ENCODE data around the gene CEP72.
"Not testable (repeated sequence)": the region's sequence is repeated elsewhere in the genome, so short reads cannot be mapped to it uniquely, and the experiment has no call there.

Gene CEP72

DNA sequence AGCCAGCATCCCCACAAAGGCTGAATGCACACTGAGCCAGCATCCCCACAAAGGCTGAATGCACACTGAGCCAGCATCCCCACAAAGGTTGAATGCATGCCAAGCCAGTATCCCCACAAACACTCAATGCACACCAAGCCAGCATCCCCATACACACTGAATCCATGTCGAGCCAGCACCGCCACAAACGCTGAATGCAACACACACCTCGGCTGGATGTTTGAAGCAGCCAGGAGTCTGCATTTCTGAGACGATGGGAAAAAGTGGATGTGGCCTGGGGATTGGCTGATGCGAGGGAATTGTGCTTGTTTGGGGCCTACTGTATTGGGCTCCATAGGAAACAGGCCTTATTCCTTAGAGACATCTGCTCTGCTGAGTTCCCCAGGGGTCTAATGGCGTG, 30.9 kb upstream of the CEP72 start:
- no peak for DNase-seq

DNA sequence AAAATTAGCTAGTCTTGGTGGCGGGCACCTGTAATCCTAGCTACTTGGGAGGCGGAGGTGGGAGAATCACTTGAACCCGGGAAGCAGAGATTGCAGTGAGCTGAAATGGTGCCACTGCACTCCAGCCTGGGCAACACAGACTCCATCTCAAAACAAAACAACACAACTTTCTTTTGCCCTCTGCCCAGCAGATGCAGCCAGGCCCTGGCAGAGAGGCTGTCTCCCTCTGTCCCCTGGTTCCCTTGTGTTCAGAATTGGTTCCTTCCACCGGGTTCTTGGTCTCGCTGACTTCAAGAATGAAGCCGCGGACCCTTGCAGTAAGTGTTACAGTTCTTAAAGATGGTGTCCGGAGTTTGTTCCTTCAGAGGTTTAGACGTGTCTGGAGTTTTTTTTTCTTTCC, 30.2 kb upstream of the CEP72 start:
- DNase-seq: no peak

- DNase-seq: not testable (repeated sequence)
Measured at GRCh38 chr5:582445-582844, 29.7 kb upstream of the CEP72 start.

- no peak for DNase-seq
Measured at GRCh38 chr5:582936-583635, 29.1 kb upstream of the CEP72 start.

DNA sequence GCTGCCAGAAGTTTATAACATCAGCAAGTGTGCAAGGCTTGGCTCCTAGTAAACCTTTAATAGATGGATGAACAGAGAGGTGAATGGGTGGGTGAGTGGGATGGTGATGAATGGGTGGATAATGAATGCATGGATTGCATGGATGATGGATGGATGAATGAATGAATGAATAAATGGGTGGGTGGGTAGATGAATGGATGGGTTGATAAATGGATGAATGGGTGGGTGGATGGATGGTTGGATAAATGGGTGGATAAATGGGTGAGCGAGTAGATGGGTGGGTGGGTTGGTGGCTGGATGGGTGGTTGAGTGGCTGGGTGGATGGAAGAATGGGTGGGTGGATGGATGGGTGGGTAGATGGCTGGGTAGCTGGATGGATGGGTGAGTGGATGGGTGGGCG, 28.5 kb upstream of the CEP72 start:
- DNase-seq: no peak

GRCh38 chr5:584216-584615, 27.9 kb upstream of the CEP72 start:
- no peak for DNase-seq

GRCh38 chr5:584846-585245, 27.3 kb upstream of the CEP72 start:
- DNase-seq: no peak

GRCh38 chr5:585556-585955, 26.6 kb upstream of the CEP72 start:
- no peak for DNase-seq

DNA sequence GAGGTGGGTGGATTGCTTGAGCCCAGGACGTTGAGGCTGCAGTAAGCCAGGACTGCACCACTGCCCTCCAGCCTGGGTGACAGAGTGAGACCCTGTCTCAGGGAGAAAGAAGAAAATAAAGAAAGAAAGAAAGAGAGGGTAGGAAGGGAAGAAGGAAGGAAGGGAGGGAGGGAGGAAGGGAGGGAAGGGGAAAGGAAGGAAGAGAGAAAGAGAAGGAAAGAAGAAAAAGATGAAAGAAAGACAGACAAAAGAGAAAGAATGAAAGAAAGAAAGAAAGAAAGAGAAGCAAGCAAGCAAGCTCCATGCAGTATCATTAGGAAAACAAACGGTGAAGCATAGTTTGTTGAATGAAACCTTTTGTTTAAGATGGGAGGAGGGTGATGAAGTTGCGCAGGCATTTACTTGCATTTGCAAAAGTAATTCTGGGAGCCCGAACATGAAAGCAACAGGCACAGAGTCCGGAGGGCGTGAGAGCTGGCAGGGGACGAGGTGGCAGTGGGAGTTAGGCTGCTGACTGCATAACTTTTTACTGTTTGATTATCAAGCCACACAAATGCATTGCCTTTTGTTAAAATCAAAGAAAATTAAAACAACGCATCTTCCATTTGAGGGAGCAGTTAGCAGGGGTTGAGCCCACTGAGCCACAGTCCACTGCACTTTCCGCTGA, 26.0 kb upstream of the CEP72 start:
- DNase-seq: no peak

GRCh38 chr5:586751-587285, 25.3 kb upstream of the CEP72 start:
- no peak for DNase-seq

GRCh38 chr5:587403-587802, 24.7 kb upstream of the CEP72 start:
- DNase-seq: no peak

- no peak for DNase-seq
Measured at GRCh38 chr5:588406-588995, 23.6 kb upstream of the CEP72 start.

DNA sequence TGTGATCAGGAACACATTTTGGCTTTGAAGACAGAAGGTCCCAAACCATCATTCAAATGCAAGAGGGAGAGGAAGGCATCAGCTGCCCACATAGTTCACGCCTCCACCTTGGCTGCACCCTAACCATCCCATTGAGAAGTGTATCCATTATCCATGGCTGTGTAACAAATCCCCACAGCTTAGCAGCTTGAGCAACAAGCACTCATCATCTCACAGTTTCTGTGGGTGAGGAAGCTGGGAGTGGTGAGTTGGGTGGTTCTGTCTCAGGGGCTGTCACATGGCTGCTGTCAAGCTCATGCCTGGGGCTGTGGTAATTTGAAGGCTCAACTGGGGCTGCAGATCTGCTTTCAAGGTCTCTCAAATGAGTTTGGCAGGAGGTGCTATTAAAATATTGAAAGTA, 23.0 kb upstream of the CEP72 start:
- DNase-seq: no peak

GRCh38 chr5:589588-589987, 22.6 kb upstream of the CEP72 start:
- no peak for DNase-seq

GRCh38 chr5:590346-590745, 21.8 kb upstream of the CEP72 start:
- DNase-seq: no peak

- DNase-seq: peak; percentile 90
Measured at GRCh38 chr5:591746-592145, 20.4 kb upstream of the CEP72 start.

DNA sequence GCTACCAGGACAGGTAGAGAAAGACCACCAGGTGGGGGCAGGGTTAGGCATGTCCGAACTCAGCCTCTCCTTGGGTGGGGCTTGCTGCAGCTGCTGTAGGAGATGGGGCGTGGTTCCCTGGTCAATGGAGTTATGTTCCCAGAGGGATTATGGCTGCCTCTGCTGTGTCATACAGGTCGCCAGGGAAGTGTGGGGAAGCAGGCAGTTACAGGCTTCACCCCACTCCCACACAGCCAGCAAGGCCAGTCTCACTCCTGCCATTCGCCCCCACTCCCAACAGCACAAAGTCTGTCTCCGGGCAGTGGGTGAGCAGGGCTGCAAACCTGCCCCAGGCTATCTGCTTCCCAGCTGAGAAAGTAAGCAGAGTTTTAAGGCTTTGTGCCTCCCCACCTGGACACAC, 20.0 kb upstream of the CEP72 start:
- DNase-seq: no peak

- no peak for DNase-seq
Measured at GRCh38 chr5:593511-593910, 18.6 kb upstream of the CEP72 start.

DNA sequence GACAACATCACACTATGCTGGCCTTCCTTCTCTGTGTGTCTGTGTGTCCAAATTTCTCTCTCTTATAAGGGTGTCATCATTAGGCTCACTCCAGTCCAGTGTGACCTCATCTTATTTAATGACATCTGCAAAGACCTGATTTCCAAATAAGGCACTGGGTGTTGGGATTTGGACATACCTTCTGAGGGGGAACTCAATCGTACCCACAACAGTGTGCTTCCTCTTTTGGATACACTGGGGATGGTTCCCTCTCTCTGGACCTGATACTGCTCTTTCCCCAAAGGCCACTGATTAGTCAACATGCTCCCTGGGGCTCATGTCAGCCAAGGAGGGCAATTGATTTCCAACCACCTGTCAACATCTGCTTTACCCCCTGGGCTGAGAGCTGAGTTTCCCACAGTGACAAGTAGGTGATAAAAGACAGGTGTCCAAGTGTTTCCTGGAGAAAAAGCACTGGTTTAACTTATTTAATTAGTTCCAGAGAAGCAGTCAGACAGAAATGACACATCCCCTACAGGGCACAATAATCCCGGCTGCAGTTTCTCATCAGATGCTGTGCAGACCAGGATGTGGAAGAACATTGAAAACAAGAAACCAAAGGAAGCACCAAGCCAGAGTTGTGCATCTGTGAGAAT, 17.8 kb upstream of the CEP72 start:
- no peak for DNase-seq

- no peak for DNase-seq
Measured at GRCh38 chr5:595285-595875, 16.8 kb upstream of the CEP72 start.

- no peak for DNase-seq
Measured at GRCh38 chr5:597871-598563, 14.1 kb upstream of the CEP72 start.

DNA sequence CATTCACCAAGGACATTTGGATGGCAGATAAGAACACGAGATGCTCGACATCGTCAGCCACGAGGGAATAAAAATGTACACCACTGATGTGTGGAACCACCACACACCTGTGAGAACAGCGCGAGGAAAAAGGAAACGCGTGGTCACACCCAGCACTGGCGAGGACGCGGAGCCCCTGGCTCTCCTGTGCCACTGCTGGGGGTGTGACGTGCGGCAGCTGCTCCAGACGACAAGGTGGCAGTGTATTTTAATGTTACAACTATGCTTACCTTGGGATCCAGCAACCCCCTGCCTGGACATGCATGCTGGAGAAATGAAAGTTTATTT, 13.6 kb upstream of the CEP72 start:
- DNase-seq: no peak
